ENCODE data around the gene LSM2.

Gene LSM2

GRCh38 chr6:31763619-31763940 lies 43.2 kb downstream of the LSM2 start:
- no peak overlapping the region for H3K4me2 ChIP-seq (ENCODE audit: low read depth, low read length, poor library complexity, severe bottlenecking)

GRCh38 chr6:31762878-31763618 lies 43.7 kb downstream of the LSM2 start:
- Histone ChIP-seq H3K4me2 (ENCODE audit: low read depth, low read length, poor library complexity, severe bottlenecking) (no peak overlapping the region), H3K36me3 (ENCODE audit: insufficient read depth, low read length) (no peaks in the 10 kb centered on the region; the same call in 1 of the 2 replicates), H3K9me2 (replicated peaks; ENCODE audit: low read depth, low read length) (no peaks in the 10 kb centered on the region), H3F3A (ENCODE audit: low read depth) (no peaks in the 10 kb centered on the region), H3K79me2 (ENCODE audit: insufficient read depth, low read length) (no peaks in the 10 kb centered on the region), H2AFZ (ENCODE audit: low read length) (no peak overlapping the region), H3K9ac (ENCODE audit: low read depth, low read length, poor library complexity, severe bottlenecking) (no peak overlapping the region), H3K4me1 (ENCODE audit: insufficient read depth, low read length, poor library complexity, severe bottlenecking) (peaks cover 12% of the 10 kb centered on the region), H3K4me3 (ENCODE audit: low read length, poor library complexity, severe bottlenecking) (no peak overlapping the region), H3K27me3 (ENCODE audit: insufficient read depth, low read length, poor library complexity, severe bottlenecking) (no peaks in the 10 kb centered on the region), H4K20me1 (ENCODE audit: insufficient read depth, low read length, poor library complexity, severe bottlenecking) (no peaks in the 10 kb centered on the region), H3K9me3 (ENCODE audit: insufficient read depth, low read depth, low read length) (no peaks in the 10 kb centered on the region)
- TF ChIP-seq EZH2phosphoT487 (IDR thresholded peaks at IDR 0.05; ENCODE audit: borderline replicate concordance), result no peak
- TF ChIP-seq CTCF (conservative IDR thresholded peaks at IDR 0.05; ENCODE audit: low read length), result no peak

More at GRCh38 chr6:31763619-31763940, 43.2 kb downstream of the LSM2 start:
- no peaks in the 10 kb centered on the region for H3K9me3 ChIP-seq (ENCODE audit: insufficient read depth, low read depth, low read length)
- H3K4me1 ChIP-seq (ENCODE audit: insufficient read depth, low read length, poor library complexity, severe bottlenecking), result peaks cover 12% of the 10 kb centered on the region
- no peak overlapping the region for H3K4me3 ChIP-seq (ENCODE audit: low read length, poor library complexity, severe bottlenecking)
- no peak overlapping the region for H3K9ac ChIP-seq (ENCODE audit: low read depth, low read length, poor library complexity, severe bottlenecking)
- H3K79me2 ChIP-seq (ENCODE audit: insufficient read depth, low read length), result no peaks in the 10 kb centered on the region
- no peaks in the 10 kb centered on the region for H3F3A ChIP-seq (ENCODE audit: low read depth)
- TF ChIP-seq CTCF (conservative IDR thresholded peaks at IDR 0.05; ENCODE audit: low read length), result no peak
- TF ChIP-seq EZH2phosphoT487 (IDR thresholded peaks at IDR 0.05; ENCODE audit: borderline replicate concordance), result no peak
- no peaks in the 10 kb centered on the region for H4K20me1 ChIP-seq (ENCODE audit: insufficient read depth, low read length, poor library complexity, severe bottlenecking)
- no peaks in the 10 kb centered on the region for H3K36me3 ChIP-seq (ENCODE audit: insufficient read depth, low read length)
- no peaks in the 10 kb centered on the region for H3K9me2 ChIP-seq (replicated peaks; ENCODE audit: low read depth, low read length)
- H2AFZ ChIP-seq (ENCODE audit: low read length), result no peak overlapping the region
- H3K27me3 ChIP-seq (ENCODE audit: insufficient read depth, low read length, poor library complexity, severe bottlenecking), result no peaks in the 10 kb centered on the region

- Histone ChIP-seq H4K20me1 (ENCODE audit: insufficient read depth, low read length, poor library complexity, severe bottlenecking) (no peaks in the 10 kb centered on the region), H3K27me3 (ENCODE audit: insufficient read depth, low read length, poor library complexity, severe bottlenecking) (no peaks in the 10 kb centered on the region), H3K36me3 (ENCODE audit: insufficient read depth, low read length) (no peaks in the 10 kb centered on the region; the same call in 1 of the 2 replicates), H3K79me2 (ENCODE audit: insufficient read depth, low read length) (no peaks in the 10 kb centered on the region), H3K4me3 (ENCODE audit: low read length, poor library complexity, severe bottlenecking) (no peak within 1 kb of the TSS), H3K9me3 (ENCODE audit: insufficient read depth, low read depth, low read length) (no peaks in the 10 kb centered on the region), H3K4me1 (ENCODE audit: insufficient read depth, low read length, poor library complexity, severe bottlenecking) (peaks cover 12% of the 10 kb centered on the region), H3K9me2 (replicated peaks; ENCODE audit: low read depth, low read length) (no peaks in the 10 kb centered on the region), H3K9ac (ENCODE audit: low read depth, low read length, poor library complexity, severe bottlenecking) (no peak within 1 kb of the TSS), H3F3A (ENCODE audit: low read depth) (no peaks in the 10 kb centered on the region), H2AFZ (ENCODE audit: low read length) (no peak within 1 kb of the TSS), H3K4me2 (ENCODE audit: low read depth, low read length, poor library complexity, severe bottlenecking) (no peak within 1 kb of the TSS)
- TF ChIP-seq EZH2phosphoT487 (IDR thresholded peaks at IDR 0.05; ENCODE audit: borderline replicate concordance), result no peak
- TF ChIP-seq CTCF (conservative IDR thresholded peaks at IDR 0.05; ENCODE audit: low read length), result no peak
Measured at GRCh38 chr6:31762356-31762755, 44.4 kb downstream of the LSM2 start, which contains the start of gene SAPCD1. TSS of gene SAPCD1 (plus strand) at chr6:31762656. CDS start at chr6:31763055, 399 bp downstream.

All from Loucy (cell line).